Neutrophil (primary cell): ENCODE measurements around the gene CLEC17A.
"Not testable (repeated sequence)": the region's sequence is repeated elsewhere in the genome, so short reads cannot be mapped to it uniquely, and the experiment has no call there.

ENCODE experiments used
- H3K27ac ChIP-seq: fragments of 200-600 bp; sonication (generic); 2 replicates; pipeline ENCODE4 v1.5.1; 2016; ENCODE audit warnings: mild to moderate bottlenecking, moderate library complexity
- H3K27me3 ChIP-seq: fragments of 200-600 bp; sonication (generic); 2 replicates; pipeline ENCODE4 v1.6.0; 2016; ENCODE audit warnings: mild to moderate bottlenecking
- H3K36me3 ChIP-seq: fragments of 200-600 bp; sonication (generic); 2 replicates; pipeline ENCODE4 v1.5.1; 2017
- H3K4me1 ChIP-seq, 2 experiments: fragments of 200-600 bp in 1 of 2; sonication (generic) in 1 of 2; 1 replicate in 1 of 2; 2 replicates in 1 of 2; pipeline versions ENCODE4 v1.5.1 to v1.6.1; 2013 to 2016; ENCODE audit warnings: low read depth in 1 of 2, low read length in 1 of 2, mild to moderate bottlenecking in 1 of 2, moderate library complexity in 1 of 2; ENCODE audit not compliant: control insufficient read depth in 1 of 2, insufficient read depth in 1 of 2
- H3K4me3 ChIP-seq, 2 experiments: fragments of 200-600 bp in 1 of 2; sonication (generic) in 1 of 2; 1 replicate in 1 of 2; 2 replicates in 1 of 2; pipeline ENCODE4 v1.5.1; 2013 to 2016; ENCODE audit warnings: low read depth in 1 of 2, low read length in 1 of 2, mild to moderate bottlenecking in 1 of 2, moderate library complexity in 1 of 2
- H3K9me3 ChIP-seq: fragments of 200-600 bp; sonication (generic); 2 replicates; pipeline ENCODE4 v1.5.1; 2016
- CTCF ChIP-seq: fragments of 200-600 bp; sonication (generic); IDR thresholded peaks from 2 replicates; pipeline ENCODE4 v1.5.1; 2016; ENCODE audit warnings: antibody characterized with exemption

CLEC17A gene

DNA sequence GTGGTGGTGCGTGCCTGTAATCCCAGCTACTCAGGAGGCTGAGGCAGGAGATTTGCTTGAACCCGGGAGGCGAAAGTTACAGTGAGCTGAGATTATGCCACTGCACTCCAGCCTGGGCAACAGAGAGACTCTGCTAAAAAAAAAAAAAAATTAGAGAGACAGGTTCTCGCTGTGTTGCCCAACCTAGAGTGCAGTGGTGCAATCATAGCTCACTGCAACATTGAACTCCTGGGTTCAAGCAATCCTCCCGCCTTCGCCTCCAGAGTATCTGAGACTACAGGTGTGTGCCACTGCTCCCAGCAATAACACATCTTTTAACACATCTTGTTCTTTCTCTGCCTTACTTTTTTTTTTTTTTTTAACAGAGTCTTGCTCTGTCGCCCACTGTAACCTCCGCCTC lies 32.7 kb downstream of the CLEC17A start:
- H3K27me3 ChIP-seq = no peaks in the 10 kb centered on the region
- peaks cover 3% of the 10 kb centered on the region for H3K9me3 ChIP-seq
- no peak for TF ChIP-seq CTCF
- H3K4me3 ChIP-seq = peak overlapping the region; percentile 5 to 49
- H3K4me1 ChIP-seq = peaks cover 68 to 72% of the 10 kb centered on the region in 2 experiments
- peaks cover 57% of the 10 kb centered on the region for H3K36me3 ChIP-seq
- peak overlapping the region; percentile 97 for H3K27ac ChIP-seq

GRCh38 chr19:14616407-14616806 lies 33.5 kb downstream of the CLEC17A start:
- H3K27ac ChIP-seq = peak overlapping the region; percentile 97
- H3K9me3 ChIP-seq = peaks cover 3% of the 10 kb centered on the region
- no peak for TF ChIP-seq CTCF
- peaks cover 61% of the 10 kb centered on the region for H3K36me3 ChIP-seq
- peak overlapping the region; percentile 17 to 49 for H3K4me3 ChIP-seq
- H3K27me3 ChIP-seq = no peaks in the 10 kb centered on the region
- peaks cover 61 to 64% of the 10 kb centered on the region in 2 experiments for H3K4me1 ChIP-seq

- Histone ChIP-seq H3K36me3 (peaks cover 59% of the 10 kb centered on the region), H3K4me3 (no peak overlapping the region), H3K27me3 (no peaks in the 10 kb centered on the region), H3K27ac (peak overlapping the region; percentile 47), H3K4me1 (peaks cover 34 to 36% of the 10 kb centered on the region in 2 experiments), H3K9me3 (peaks cover 3% of the 10 kb centered on the region)
- no peak for TF ChIP-seq CTCF
These were observed 36.5 kb downstream of the CLEC17A start for GRCh38 chr19:14619404-14619803.

- not testable (repeated sequence) for H3K4me3 ChIP-seq, H3K27ac ChIP-seq, H3K4me1 ChIP-seq, H3K27me3 ChIP-seq, H3K9me3 ChIP-seq
- H3K36me3 ChIP-seq = peaks cover 81% of the 10 kb centered on the region
These were observed 41.6 kb downstream of the CLEC17A start for GRCh38 chr19:14624491-14624890.

DNA sequence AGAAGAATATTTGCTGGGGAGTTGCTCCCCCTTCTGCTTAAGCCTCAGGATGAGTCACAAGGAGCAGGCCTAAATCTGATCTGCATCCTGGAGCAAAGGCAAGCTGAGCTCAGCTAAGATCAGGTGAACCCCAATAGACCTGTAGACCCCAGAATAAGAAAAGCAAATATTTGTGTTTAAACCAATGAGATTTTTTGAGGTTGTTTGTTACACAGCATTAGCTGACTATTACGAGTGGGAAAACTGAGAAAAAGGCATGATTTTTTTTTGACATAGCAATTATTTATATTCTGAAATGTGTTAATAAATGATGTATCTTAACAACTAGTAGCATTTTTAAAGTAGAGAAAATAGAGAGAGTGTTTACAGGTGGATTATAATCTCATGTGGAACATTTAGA lies 46.7 kb downstream of the CLEC17A start:
- no peak for TF ChIP-seq CTCF
- Histone ChIP-seq H3K9me3 (no peaks in the 10 kb centered on the region), H3K27me3 (no peaks in the 10 kb centered on the region), H3K36me3 (peaks cover 99% of the 10 kb centered on the region), H3K4me1 (no peaks in the 10 kb centered on the region), H3K4me3 (no peak overlapping the region), H3K27ac (no peak overlapping the region)

GRCh38 chr19:14632286-14632685 lies 49.4 kb downstream of the CLEC17A start:
- H3K36me3 ChIP-seq = peaks cover 97% of the 10 kb centered on the region
- TF ChIP-seq CTCF = no peak
- peak overlapping the region; percentile 33 for H3K27ac ChIP-seq
- H3K4me1 ChIP-seq = no peaks in the 10 kb centered on the region
- H3K4me3 ChIP-seq = no peak overlapping the region
- no peaks in the 10 kb centered on the region for H3K27me3 ChIP-seq
- H3K9me3 ChIP-seq = peaks cover 4% of the 10 kb centered on the region
